IMR-90 (cell line): ENCODE results near the gene TXNDC11. TPM values are rescaled to one million over a fixed set of nuclear protein-coding genes. Genes with fewer than 3 reads are reported as not detected.

Experiments
- ATAC-seq: fragments of 200-7000 bp; cut with Tn5 transposase; 2 replicates; pipeline ENCODE4 v1.9.1; 2020; ENCODE audit warnings: low read depth, mild to moderate bottlenecking, moderate library complexity
- BruUV-seq: library from RNA; stranded (reverse); fragments of 400-500 nt; replicated peaks from 2 replicates; lab custom pipeline; 2021; lab: Mats Ljungman, UMichigan
- CTCF ChIA-PET: fragments of 300-600 bp; formaldehyde crosslinking; extraction: SDS; loops from one replicate; lab custom pipeline; 2021; ENCODE audit warnings: antibody characterized with exemption; lab: Yijun Ruan, JAX
- POLR2A ChIA-PET: fragments of 300-600 bp; sonication (Branson Sonifier 250); formaldehyde crosslinking; loops from one replicate; lab custom pipeline; 2022; ENCODE audit warnings: antibody characterized with exemption; ENCODE audit not compliant: unreplicated experiment; lab: Charles Lee
- DNase-seq: peaks from one replicate; pipeline ENCODE4 v3.0.0; 2013
- H2AFZ ChIP-seq: replicated peaks from 2 replicates; pipeline ENCODE3; 2013; ENCODE audit warnings: low read length, mild to moderate bottlenecking; ENCODE audit not compliant: poor library complexity
- H2AK5ac ChIP-seq: 2 replicates; pipeline ENCODE4 v1.6.1; 2013; ENCODE audit warnings: low read depth, low read length, inconsistent platforms
- H2AK9ac ChIP-seq: replicated peaks from 2 replicates; pipeline ENCODE3; 2013; ENCODE audit warnings: mild to moderate bottlenecking, low read depth, low read length, moderate library complexity; ENCODE audit not compliant: poor library complexity
- H2BK120ac ChIP-seq: 2 replicates; pipeline ENCODE4 v1.6.1; 2013; ENCODE audit warnings: low read depth, low read length, inconsistent platforms
- H2BK15ac ChIP-seq: 3 replicates; pipeline ENCODE4 v1.6.1; 2013; ENCODE audit warnings: low read depth, low read length, inconsistent platforms
- H2BK20ac ChIP-seq: 2 replicates; pipeline ENCODE4 v1.6.1; 2013; ENCODE audit warnings: low read depth, mild to moderate bottlenecking, inconsistent platforms, low read length, moderate library complexity
- H2BK5ac ChIP-seq: 2 replicates; pipeline ENCODE4 v1.6.1; 2013; ENCODE audit warnings: mild to moderate bottlenecking, low read depth, low read length, inconsistent platforms; ENCODE audit not compliant: poor library complexity, severe bottlenecking
- H3K14ac ChIP-seq: replicated peaks from 2 replicates; pipeline ENCODE4 v1.6.1; 2013; ENCODE audit warnings: low read depth, low read length, inconsistent platforms
- H3K18ac ChIP-seq: 2 replicates; pipeline ENCODE4 v1.6.1; 2013; ENCODE audit warnings: low read depth, low read length, control low read depth
- H3K23ac ChIP-seq: 2 replicates; pipeline ENCODE4 v1.6.1; 2013; ENCODE audit warnings: low read depth, low read length, inconsistent platforms
- H3K27ac ChIP-seq: 2 replicates; pipeline ENCODE4 v1.5.1; 2013; ENCODE audit warnings: mild to moderate bottlenecking, control low read depth, low read length; ENCODE audit not compliant: insufficient read depth
- H3K27me3 ChIP-seq: 2 replicates; pipeline ENCODE4 v1.6.1; 2013; ENCODE audit warnings: low read length; ENCODE audit not compliant: control insufficient read depth, insufficient read depth
- H3K36me3 ChIP-seq: 2 replicates; pipeline ENCODE4 v1.6.1; 2013; ENCODE audit warnings: low read length, mixed read lengths; ENCODE audit not compliant: control insufficient read depth, insufficient read depth
- H3K4ac ChIP-seq: 2 replicates; pipeline ENCODE4 v1.6.1; 2013; ENCODE audit warnings: low read depth, low read length, inconsistent platforms
- H3K4me1 ChIP-seq: 2 replicates; pipeline ENCODE4 v1.6.1; 2013; ENCODE audit warnings: low read length, mixed read lengths; ENCODE audit not compliant: control insufficient read depth, insufficient read depth
- H3K4me2 ChIP-seq: 2 replicates; pipeline ENCODE4 v1.6.1; 2013; ENCODE audit warnings: low read depth, mild to moderate bottlenecking, control low read depth, low read length, moderate library complexity
- H3K4me3 ChIP-seq: 2 replicates; pipeline ENCODE4 v1.5.1; 2013; ENCODE audit warnings: low read depth, mild to moderate bottlenecking, control low read depth, low read length, moderate library complexity; ENCODE audit not compliant: insufficient read depth
- H3K56ac ChIP-seq: 2 replicates; pipeline ENCODE4 v1.6.1; 2013; ENCODE audit warnings: low read length, inconsistent platforms; ENCODE audit not compliant: insufficient read depth; ENCODE audit errors: extremely low read depth
- H3K79me1 ChIP-seq, 2 experiments: 2 replicates each; pipeline ENCODE4 v1.6.1; 2013; ENCODE audit warnings: low read length in 2 of 2, inconsistent platforms in 1 of 2, low read depth in 1 of 2
- H3K9ac ChIP-seq: 2 replicates; pipeline ENCODE4 v1.6.1; 2013; ENCODE audit warnings: low read depth, low read length, control low read depth
- H3K9me1 ChIP-seq: 2 replicates; pipeline ENCODE4 v1.6.1; 2013; ENCODE audit warnings: low read length, inconsistent platforms; ENCODE audit not compliant: insufficient read depth
- H3K9me3 ChIP-seq: 2 replicates; pipeline ENCODE4 v1.6.1; 2013; ENCODE audit warnings: low read length; ENCODE audit not compliant: control insufficient read depth, insufficient read depth
- H4K20me1 ChIP-seq: 2 replicates; pipeline ENCODE4 v1.6.1; 2013; ENCODE audit warnings: low read length, inconsistent platforms; ENCODE audit not compliant: insufficient read depth
- H4K5ac ChIP-seq: 2 replicates; pipeline ENCODE4 v1.6.1; 2013; ENCODE audit warnings: mild to moderate bottlenecking, low read depth, low read length, control low read depth
- H4K8ac ChIP-seq, 2 experiments: 2 replicates each; pipeline ENCODE4 v1.6.1; 2013; ENCODE audit warnings: low read depth in 2 of 2, low read length in 2 of 2, control low read depth in 1 of 2, inconsistent platforms in 1 of 2
- H4K91ac ChIP-seq: 2 replicates; pipeline ENCODE4 v1.6.1; 2013; ENCODE audit warnings: low read depth, low read length, inconsistent platforms; ENCODE audit not compliant: insufficient read depth
- CHD1 ChIP-seq: IDR thresholded peaks from 2 replicates; pipeline ENCODE4 v1.6.1; 2012; ENCODE audit warnings: low read depth, low read length, improper control_type of control experiment
- MAZ ChIP-seq: IDR thresholded peaks from 2 replicates; pipeline ENCODE4 v1.6.1; 2012; ENCODE audit warnings: low read depth, mild to moderate bottlenecking, low read length, improper control_type of control experiment, moderate library complexity, borderline replicate concordance
- WGBS, 2 experiments: methylation state at CpG; one replicate each; pipeline versions ENCODE4 v1.1.5 to v1.1.7; 2013; ENCODE audit warnings: missing lambda C conversion rate in 2 of 2; ENCODE audit not compliant: insufficient read length in 1 of 2; ENCODE audit errors: extremely low coverage in 2 of 2; 5-methylcytosine and 5-hydroxymethylcytosine counted together
- dilution Hi-C: fragments of 300-500 bp; cut with HindIII; formaldehyde crosslinking; loops from one replicate; pipeline ENCODE4 v1.14.3; 2018; ENCODE audit warnings: low sequenced_read_pairs; ENCODE audit not compliant: unreplicated experiment
- in situ Hi-C: fragments of 300-500 bp; cut with MboI; formaldehyde crosslinking; loops from 3 replicates; pipeline ENCODE4 v1.14.3; 2019; ENCODE audit warnings: low sequenced_read_pairs, inconsistent platforms, mixed read lengths
- intact Hi-C: fragments of 100-400 bp; cut with micrococcal nuclease; formaldehyde crosslinking; loops from 2 replicates; pipeline ENCODE4 v1.10.0; 2022
- polyA plus RNA-seq, 3 experiments: library from polyadenylated mRNA; depleted of rRNA; stranded (reverse); fragments of >200 nt; gene quantifications; 2 replicates each; pipeline ENCODE4 v1.2.3, GENCODE V29; 2012; ENCODE audit warnings: low replicate concordance in 1 of 3
- total RNA-seq: library from RNA; depleted of rRNA; stranded (reverse); fragments of >200 nt; gene quantifications from 2 replicates; pipeline ENCODE4 v1.2.3, GENCODE V29; 2012

The TXNDC11 gene
- total and polyA plus RNA-seq, 2 of the 4 experiments (the other 2 are of a cell fraction) = 25.3 to 42.9 TPM

- H3K4ac ChIP-seq = no peak overlapping the region
- no peak overlapping the region for H3K18ac ChIP-seq
- ATAC-seq (peak; percentile 73), DNase-seq (peak; percentile 66)
- BruUV-seq = no TSS peak
- TF ChIP-seq MAZ (no peak), CHD1 (no peak)
- H2BK20ac ChIP-seq = no peak overlapping the region
- in situ Hi-C loops (no loop called here), dilution Hi-C loops (no loop called here), intact Hi-C loops (no loop called here)
- no peak overlapping the region for H3K9ac ChIP-seq
- no peaks in the 10 kb centered on the region for H3K27me3 ChIP-seq
- POLR2A ChIA-PET = no interaction called here
- H3K14ac ChIP-seq = no peak overlapping the region
- no peak overlapping the region for H2AK5ac ChIP-seq
- H3K27ac ChIP-seq = no peak overlapping the region
- no peaks in the 10 kb centered on the region for H3K9me3 ChIP-seq
- no peak overlapping the region for H3K4me3 ChIP-seq
- H3K4me1 ChIP-seq = peaks cover 4% of the 10 kb centered on the region; the same call in 1 of the 2 replicates
- no peak overlapping the region for H2BK5ac ChIP-seq
- H2AK9ac ChIP-seq = no peak overlapping the region
- peaks cover 13% of the 10 kb centered on the region for H3K36me3 ChIP-seq
- peaks cover 29 to 52% of the 10 kb centered on the region in 2 experiments for H3K79me1 ChIP-seq
- no peak overlapping the region for H4K91ac ChIP-seq
- no peak overlapping the region for H4K5ac ChIP-seq
- no peak overlapping the region for H3K4me2 ChIP-seq
- H2AFZ ChIP-seq = no peak overlapping the region
- CTCF ChIA-PET = interaction anchor here (1.4 kb wide), 1 partner anchor 312 kb away, joined by 6 read pairs; no protein-coding TSS in a partner anchor
- H2BK120ac ChIP-seq = no peak overlapping the region
- H3K23ac ChIP-seq = no peak overlapping the region
- no peak overlapping the region for H2BK15ac ChIP-seq
- H4K8ac ChIP-seq = no peak overlapping the region
- peaks cover 9% of the 10 kb centered on the region; the same call in 1 of the 2 replicates for H3K9me1 ChIP-seq
- WGBS, 2 experiments = no CpG with 5 or more reads among the region's 1 CpG
- H4K20me1 ChIP-seq = 0 out of 2 replicates have a peak, but pooled peaks cover 6% of the 10 kb centered on the region
- no peak overlapping the region for H3K56ac ChIP-seq
These were observed 34.2 kb downstream of the TXNDC11 start for GRCh38 chr16:11708421-11708820.
